Transverse colon (tissue), 4 donors: ENCODE results near the gene HDGFL2.

Experiments used
- EP300 ChIP-seq: sonication (generic); formaldehyde crosslinking; IDR thresholded peaks from one replicate; pipeline ENCODE4 v1.6.1; 2017; ENCODE audit warnings: antibody characterized with exemption, low read depth
- POLR2A ChIP-seq: fragments of 450-650 bp; IDR thresholded peaks from one replicate; pipeline ENCODE4 v1.6.1; 2016; ENCODE audit warnings: antibody characterized with exemption, mild to moderate bottlenecking, moderate library complexity
- POLR2AphosphoS5 ChIP-seq, 3 donors: sonication (generic); formaldehyde crosslinking; IDR thresholded peaks; one replicate each; pipeline ENCODE4 v1.6.1; 2016; ENCODE audit warnings: antibody characterized with exemption in 3 of 3
- TF ChIP-seq, protein P1 (sequence below), 5 experiments: fragments of 200-600 bp in 3 of 5; fragments of 450-650 bp in 2 of 5; sonication (generic) in 3 of 5; IDR thresholded peaks; 1 replicate in 2 of 5; 2 replicates in 3 of 5; pipeline ENCODE4 v1.5.1; 2016 to 2017; ENCODE audit warnings: antibody characterized with exemption in 5 of 5, inconsistent platforms in 3 of 5, mild to moderate bottlenecking in 2 of 5, moderate library complexity in 1 of 5

DNA sequence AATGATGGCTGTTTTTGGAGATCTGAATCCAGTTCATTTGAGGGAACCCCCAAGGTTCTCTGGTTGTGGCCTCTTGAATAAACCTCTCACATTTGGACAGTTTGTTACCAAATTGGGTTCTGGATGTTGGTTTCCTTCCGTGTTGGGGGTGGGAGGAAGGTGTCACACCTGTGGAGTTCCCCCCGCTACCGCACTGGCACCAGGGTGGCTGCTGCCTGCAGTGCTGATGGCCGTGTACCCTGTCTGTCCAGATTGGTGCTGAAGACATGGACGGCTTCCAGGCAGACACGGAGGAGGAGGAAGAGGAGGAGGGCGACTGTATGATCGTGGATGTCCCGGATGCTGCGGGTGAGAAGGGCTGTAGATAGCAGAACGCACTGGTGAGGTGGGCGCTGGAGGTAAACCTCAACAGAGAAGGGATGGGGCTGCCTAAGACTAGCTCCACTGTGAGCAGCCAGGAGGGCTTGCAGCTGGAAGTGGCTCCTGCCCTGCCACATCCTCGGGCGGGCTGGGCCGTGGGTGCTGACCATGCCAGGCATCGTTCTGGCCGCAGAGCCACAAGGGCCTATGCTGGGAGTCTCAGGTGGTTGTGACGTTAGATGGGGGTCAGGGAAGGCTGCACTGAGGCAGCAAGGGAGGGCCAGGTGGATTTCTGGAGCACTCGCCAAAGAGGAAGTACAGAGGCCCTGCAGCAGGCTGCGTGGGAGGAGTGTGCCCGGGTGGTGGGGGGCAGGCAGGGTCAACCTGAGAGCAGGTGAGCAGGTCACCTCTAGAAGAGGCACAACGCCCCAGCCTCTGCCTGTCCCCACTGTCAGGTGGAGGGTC lies 29.9 kb upstream of the HDGFL2 start:
- TF ChIP-seq, protein P1, sequence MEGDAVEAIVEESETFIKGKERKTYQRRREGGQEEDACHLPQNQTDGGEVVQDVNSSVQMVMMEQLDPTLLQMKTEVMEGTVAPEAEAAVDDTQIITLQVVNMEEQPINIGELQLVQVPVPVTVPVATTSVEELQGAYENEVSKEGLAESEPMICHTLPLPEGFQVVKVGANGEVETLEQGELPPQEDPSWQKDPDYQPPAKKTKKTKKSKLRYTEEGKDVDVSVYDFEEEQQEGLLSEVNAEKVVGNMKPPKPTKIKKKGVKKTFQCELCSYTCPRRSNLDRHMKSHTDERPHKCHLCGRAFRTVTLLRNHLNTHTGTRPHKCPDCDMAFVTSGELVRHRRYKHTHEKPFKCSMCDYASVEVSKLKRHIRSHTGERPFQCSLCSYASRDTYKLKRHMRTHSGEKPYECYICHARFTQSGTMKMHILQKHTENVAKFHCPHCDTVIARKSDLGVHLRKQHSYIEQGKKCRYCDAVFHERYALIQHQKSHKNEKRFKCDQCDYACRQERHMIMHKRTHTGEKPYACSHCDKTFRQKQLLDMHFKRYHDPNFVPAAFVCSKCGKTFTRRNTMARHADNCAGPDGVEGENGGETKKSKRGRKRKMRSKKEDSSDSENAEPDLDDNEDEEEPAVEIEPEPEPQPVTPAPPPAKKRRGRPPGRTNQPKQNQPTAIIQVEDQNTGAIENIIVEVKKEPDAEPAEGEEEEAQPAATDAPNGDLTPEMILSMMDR (IDR thresholded peaks at IDR 0.05), result no peak
- TF ChIP-seq POLR2AphosphoS5 (IDR thresholded peaks at IDR 0.05), result no peak
- TF ChIP-seq POLR2A, result no peak
- no peak for TF ChIP-seq EP300
